ENCODE data around the gene BMP2K.
A peak's percentile ranks its signal among the peaks of the same experiment; 100 is the strongest.

The BMP2K gene

DNA sequence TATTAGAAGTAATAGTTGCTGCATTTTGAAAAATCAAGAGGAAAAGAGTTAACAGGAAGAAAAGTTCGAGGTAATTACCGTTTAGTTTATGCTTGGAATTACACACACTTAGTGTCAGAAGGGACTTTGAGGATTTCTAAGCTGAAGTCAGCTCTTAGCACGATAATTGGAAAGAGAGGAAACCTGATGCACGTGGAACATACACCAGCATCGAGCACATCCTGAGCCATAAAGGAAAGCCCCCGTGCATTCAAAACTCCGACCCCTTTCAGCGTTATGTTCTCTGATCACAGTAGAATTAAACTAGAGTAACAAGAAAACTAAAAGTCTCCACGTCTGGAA lies 163.5 kb downstream of the BMP2K start:
- no peak for FAIRE-seq

DNA sequence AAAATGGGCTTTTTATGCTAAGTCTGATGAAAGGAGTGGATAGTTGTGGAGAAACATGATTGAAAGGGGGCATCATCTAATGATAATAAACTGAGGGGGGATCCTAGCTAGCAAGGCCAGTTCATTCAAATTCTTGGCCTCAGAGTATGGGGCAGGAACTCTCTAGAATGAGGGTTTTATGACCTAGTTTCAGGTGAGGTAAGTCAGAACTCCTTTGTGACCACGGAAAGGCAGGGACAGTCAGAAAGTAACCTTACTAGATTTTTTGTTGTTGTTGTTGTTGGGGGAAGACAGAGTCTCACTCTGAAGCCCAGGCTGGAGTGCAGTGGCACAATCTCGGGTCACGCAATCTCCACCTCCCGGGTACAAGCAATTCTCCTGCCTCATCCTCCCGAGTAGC lies 164.6 kb downstream of the BMP2K start:
- FAIRE-seq = no peak

DNA sequence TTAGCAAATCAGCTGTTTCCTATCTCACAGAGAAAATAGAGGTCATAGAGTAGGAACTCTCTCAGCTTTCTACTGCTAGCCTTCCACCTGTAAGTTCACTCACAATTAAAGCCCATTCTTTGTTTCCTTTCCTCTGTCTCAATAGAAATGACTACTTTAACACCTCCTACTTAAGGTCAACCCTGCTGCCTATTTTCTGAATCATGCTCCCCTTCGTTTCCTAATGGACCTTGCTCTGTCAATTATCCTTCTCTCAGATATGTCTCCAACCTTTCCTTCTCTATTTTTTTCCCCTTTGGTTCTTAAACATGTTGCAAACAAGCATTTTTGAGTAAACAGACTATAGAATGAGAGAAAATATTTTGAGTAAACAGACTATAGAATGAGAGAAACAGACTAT lies 168.2 kb downstream of the BMP2K start:
- no peak for FAIRE-seq

DNA sequence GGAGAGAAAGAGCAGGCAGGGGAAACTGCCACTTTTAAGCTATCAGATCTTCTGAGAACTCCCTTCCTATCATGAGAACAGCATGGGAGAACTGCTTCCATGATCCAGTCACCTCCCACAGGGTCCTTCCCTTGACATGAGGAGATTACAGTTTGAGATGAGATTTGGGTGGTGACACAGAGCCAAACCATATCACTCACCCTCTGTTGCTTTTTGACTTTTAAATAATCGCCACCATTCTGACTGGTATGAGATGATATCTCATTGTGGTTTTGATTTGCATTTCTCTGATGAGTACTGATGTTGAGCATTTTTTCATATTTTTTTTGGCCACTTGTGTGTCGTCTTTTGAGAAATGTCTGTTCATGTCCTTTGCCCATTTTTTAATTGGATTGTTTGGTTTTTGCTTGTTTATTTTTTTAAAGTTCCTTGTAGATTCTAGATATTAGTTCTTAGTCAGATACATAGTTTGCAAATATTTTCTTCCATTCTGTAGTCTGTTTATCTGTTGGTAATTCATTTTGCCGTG lies 169.6 kb downstream of the BMP2K start:
- no peak for FAIRE-seq

DNA sequence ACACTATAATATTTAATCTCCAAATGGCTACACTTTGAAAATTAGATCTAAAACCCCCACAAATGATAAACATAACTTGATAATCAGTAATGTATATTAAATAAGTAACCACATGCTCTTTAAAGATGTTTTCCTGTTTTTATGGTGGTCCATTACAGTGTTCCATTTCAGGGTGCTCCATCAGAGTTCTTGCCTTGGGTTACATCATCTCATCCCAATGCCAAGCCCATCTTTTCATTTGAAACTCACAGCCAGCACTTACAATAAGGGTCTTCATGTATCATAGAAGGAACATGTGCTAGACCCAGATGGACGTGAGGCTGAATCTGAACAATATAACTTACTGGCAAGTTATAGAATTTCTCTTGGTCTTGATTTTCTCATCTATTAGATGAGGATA lies 173.6 kb downstream of the BMP2K start:
- no peak for FAIRE-seq

DNA sequence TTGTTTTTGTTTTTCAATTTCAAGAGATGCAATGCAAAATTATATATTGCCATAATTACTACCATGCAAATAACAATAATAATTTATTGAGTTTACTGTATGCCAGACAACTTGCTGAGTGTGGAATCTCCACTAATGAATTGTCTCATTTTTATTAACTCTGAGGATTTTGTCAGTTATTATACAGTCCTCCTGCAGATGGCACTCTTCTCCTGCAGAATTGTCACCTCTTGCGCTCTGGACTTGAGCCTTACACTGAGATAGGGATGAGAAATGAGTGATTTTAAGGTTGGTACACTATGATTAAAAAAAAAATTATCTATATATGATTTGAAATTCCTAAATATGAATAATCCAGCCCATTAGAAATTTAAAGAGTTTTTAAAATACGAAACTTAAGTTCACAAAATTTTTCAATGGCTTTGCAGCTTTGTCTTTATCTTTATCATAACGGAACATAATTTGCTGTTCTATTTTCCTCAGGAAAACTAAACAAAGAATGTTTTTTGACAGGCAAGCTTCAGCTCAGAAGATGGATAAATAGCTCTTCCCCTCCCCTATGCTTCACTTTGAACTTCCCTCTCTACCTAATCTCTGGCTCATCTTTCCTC lies 175.8 kb downstream of the BMP2K start:
- FAIRE-seq = peak; percentile 95

DNA sequence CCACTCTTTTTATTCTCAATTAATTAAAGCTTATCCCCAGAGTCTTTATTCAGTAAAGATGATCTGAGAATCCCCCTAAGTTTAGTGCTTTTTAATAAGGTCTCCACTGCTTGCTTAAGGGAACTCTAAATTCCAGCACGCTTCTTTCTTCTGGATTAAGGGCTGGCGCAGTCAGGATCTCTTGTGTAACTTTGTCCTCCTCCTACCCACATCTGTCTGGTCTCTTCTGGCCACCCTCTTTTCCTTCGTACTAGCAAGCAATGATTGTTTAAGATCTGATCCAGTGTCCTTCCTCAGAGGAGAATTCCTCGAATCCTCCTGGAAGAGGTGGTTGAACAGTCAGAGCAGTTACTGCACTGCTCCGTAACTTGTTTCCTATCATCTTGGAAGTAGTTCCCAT lies 177.1 kb downstream of the BMP2K start:
- no peak for FAIRE-seq

DNA sequence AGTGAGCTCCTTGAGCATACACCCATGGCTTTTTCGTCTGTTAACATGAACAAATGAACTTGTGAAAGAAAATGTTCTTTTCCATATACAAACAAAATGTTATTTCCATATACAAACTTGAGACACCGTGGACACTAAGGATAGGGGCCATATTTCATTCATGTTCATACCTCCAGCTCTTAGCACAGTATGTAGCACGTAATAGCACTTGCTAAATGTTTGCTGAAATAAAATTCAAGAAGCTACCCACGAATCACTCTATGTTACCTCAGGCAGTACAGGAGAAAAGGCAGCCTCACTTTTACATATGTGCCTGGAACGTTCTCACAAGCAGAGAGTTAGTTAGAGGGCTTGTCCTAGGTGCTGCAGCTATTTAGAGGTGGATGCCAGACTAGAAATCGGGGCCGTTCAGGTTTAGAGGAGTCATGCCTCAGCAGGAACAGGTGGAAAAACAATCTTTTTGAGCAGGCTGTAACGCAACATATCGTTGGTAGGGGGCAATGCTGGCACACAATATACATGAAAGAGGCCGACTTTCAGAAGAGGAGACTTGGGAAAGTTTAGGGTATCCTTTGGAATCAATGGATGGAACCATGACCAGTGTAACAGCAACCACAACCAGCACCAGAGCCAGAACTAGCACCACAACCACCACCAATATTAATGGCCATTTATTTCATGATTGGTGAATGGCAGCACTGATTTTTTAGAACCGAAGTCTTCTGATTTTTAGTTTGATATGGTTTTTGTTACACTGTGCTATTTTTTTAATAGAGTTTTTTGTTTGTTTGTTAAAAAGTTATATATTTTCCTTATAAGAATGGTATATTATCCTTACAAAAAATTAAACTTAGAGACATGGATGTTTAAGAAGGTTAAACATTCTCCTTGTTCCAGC lies 177.9 kb downstream of the BMP2K start:
- peak; percentile 6 for FAIRE-seq

DNA sequence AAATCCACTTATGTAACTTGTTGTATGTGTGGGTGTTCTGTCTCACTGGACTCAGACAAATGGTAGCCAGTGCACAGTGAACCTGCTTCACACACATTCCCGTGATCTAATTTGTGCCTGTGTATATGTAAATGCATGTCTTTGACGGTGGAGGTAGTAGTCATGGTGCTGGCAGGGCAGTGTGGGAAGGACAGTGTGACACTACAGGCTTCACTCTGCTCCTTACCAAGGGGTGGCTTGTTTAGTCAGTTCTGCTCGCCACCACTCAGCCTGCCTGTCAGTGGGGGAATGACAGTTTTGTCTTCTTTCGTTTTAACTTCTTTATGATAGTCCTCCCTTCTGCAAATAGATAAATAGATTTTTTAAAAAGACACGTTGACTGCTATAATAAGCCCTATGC lies 180.8 kb downstream of the BMP2K start:
- FAIRE-seq = no peak

DNA sequence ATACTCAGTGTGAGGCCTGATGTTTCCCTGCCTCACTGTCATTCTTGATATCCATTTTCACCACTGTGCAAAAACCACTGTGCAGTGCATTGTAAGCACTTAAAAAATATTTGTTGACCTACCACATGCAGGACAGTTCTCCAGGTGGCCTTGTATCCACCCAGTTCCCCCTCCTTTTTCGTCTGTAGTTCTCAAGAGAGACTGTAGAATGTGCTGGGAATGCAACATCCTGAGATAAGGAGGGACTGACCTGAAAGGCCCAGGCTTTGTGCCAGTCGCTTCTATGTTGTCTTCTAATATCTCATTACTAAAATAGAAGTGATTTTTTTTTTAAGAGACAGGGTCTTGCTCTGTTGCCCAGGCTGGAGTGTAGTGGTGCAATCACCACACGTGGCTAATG lies 184.8 kb downstream of the BMP2K start:
- no peak for FAIRE-seq

Data from G401.6 (cell line).